Right atrium auricular region (tissue), 2 donors: ENCODE results near the gene CDH2. TPM values are rescaled to one million over a fixed set of nuclear protein-coding genes. Genes with fewer than 3 reads are reported as not detected.

Source experiments
- DNase-seq: peaks from one replicate; pipeline ENCODE4 v3.0.0-alpha.2; 2019; ENCODE audit warnings: low spot score
- H3K27ac ChIP-seq, 2 donors: fragments of 200-600 bp; sonication (generic); 1 replicate in 1 of 2; 2 replicates in 1 of 2; pipeline ENCODE4 v1.5.1; 2016 to 2019
- H3K27me3 ChIP-seq, 2 donors: fragments of 200-600 bp; sonication (generic); one replicate each; pipeline versions ENCODE4 v1.5.1 to v1.6.0; 2017 to 2019
- H3K36me3 ChIP-seq: fragments of 200-600 bp; sonication (generic); one replicate; pipeline ENCODE4 v1.5.1; 2016
- H3K4me1 ChIP-seq, 2 donors: fragments of 200-600 bp; sonication (generic); one replicate each; pipeline versions ENCODE4 v1.5.1 to v1.6.0; 2017 to 2019
- H3K4me3 ChIP-seq, 2 donors: fragments of 200-600 bp; sonication (generic); 1 replicate in 1 of 2; 2 replicates in 1 of 2; pipeline ENCODE4 v1.5.1; 2017 to 2019; ENCODE audit warnings: mild to moderate bottlenecking in 1 of 2, moderate library complexity in 1 of 2
- H3K9me3 ChIP-seq, 2 donors: fragments of 200-600 bp; sonication (generic); one replicate each; pipeline ENCODE4 v1.5.1; 2019
- total RNA-seq, 2 donors: library from RNA; depleted of rRNA; stranded (reverse); fragments of >200 nt; gene quantifications; one replicate each; pipeline ENCODE4 v1.1.0, GENCODE V29; 2016
- TF ChIP-seq, protein P1 (sequence below), 2 donors: fragments of 200-600 bp; sonication (generic); IDR thresholded peaks; one replicate each; pipeline ENCODE4 v1.5.1; 2019; ENCODE audit warnings: antibody characterized with exemption in 2 of 2

The CDH2 gene
- total RNA-seq, 2 donors from 2014 or later = 205 to 269 TPM

DNA sequence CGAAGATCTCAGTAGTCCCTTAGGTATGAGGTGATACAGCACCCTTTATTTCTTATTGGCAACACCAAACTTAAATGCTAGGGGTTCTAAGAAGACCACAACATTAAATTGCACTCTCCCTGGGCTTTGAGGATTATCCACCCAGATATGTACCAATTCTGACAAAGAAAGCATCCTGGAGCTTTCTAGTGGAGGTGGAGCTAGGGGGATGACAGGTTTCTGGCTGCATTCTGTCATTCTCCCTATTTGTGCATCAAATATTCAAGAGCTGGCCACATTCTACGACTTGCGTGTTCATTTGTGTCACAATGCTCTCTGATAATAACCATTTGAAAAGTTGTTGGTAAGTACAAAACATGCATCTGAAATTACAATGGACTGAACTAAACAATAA lies 111.1 kb downstream of the CDH2 start:
- Histone ChIP-seq H3K27ac (peak overlapping the region in 1 of 2 donors; percentile 84), H3K4me3 (no peak overlapping the region), H3K4me1 (peaks cover 0 to 7% of the 10 kb centered on the region in 2 donors), H3K9me3 (no peaks in the 10 kb centered on the region), H3K36me3 (no peaks in the 10 kb centered on the region), H3K27me3 (no peaks in the 10 kb centered on the region)
- TF ChIP-seq, protein P1, sequence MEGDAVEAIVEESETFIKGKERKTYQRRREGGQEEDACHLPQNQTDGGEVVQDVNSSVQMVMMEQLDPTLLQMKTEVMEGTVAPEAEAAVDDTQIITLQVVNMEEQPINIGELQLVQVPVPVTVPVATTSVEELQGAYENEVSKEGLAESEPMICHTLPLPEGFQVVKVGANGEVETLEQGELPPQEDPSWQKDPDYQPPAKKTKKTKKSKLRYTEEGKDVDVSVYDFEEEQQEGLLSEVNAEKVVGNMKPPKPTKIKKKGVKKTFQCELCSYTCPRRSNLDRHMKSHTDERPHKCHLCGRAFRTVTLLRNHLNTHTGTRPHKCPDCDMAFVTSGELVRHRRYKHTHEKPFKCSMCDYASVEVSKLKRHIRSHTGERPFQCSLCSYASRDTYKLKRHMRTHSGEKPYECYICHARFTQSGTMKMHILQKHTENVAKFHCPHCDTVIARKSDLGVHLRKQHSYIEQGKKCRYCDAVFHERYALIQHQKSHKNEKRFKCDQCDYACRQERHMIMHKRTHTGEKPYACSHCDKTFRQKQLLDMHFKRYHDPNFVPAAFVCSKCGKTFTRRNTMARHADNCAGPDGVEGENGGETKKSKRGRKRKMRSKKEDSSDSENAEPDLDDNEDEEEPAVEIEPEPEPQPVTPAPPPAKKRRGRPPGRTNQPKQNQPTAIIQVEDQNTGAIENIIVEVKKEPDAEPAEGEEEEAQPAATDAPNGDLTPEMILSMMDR (IDR thresholded peaks at IDR 0.05) = no peak
- no peak for DNase-seq

DNA sequence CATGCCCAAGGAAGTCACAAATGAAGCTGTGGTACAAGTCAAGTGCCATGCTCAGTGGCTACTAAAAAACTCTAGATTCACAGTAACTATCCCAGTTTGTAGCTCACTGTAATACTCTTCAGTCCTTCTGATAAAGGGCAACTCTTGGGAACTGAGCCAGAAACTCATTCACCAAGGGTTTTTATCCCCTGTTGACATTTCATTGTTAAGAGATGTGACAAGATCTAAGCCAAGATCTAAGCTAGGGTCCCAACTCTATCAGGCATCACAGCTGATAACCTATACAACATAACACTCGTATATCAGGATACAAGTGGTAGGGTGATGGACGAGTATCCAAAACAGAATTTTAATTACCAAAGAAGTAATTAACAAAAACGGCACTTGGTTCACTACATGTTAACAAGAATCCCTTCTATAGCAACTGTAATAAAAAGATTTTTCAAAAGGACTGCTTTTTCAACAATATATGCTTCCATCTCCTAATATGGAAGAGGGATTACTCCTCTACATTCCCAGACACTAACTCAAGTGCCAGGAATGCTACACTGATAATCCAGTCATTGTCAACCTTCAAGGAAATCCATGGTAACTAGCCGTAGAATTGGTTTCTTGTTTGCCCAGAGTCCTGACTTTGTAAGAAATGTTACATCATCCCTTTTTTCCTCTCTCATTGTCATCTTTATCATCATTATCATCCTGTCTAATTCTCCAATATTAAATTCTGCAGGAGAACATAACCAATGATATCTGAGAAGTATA lies 111.7 kb downstream of the CDH2 start:
- no peaks in the 10 kb centered on the region for H3K27me3 ChIP-seq
- no peak for DNase-seq
- H3K36me3 ChIP-seq = no peaks in the 10 kb centered on the region
- H3K9me3 ChIP-seq = no peaks in the 10 kb centered on the region
- H3K27ac ChIP-seq = peak overlapping the region; percentile 29 to 84
- no peak overlapping the region for H3K4me3 ChIP-seq
- TF ChIP-seq, protein P1 (IDR thresholded peaks at IDR 0.05) = no peak
- H3K4me1 ChIP-seq = peaks cover 0 to 7% of the 10 kb centered on the region in 2 donors

DNA sequence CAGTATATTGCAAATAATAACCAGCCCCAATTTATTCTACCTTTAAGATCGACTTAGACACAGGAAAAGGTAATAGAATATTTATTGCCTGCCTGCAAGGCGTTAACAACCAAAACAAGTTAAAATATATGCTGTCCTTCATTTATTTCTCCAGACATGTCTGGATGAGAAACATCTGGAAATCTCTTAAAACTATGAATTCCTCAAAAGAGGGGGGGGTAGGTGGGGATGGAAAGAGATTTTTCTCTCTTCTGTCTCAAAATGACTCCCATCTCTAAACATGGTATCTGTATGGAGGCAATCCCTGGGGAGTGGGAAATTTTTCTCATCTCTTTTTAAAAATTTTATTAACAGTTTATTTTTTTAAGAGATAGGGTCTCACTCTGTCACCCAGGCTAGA lies 113.0 kb downstream of the CDH2 start:
- no peak for DNase-seq
- Histone ChIP-seq H3K27me3 (no peaks in the 10 kb centered on the region), H3K4me3 (no peak overlapping the region), H3K4me1 (peaks cover 0 to 7% of the 10 kb centered on the region in 2 donors), H3K9me3 (no peaks in the 10 kb centered on the region), H3K27ac (peak overlapping the region in 1 of 2 donors; percentile 84), H3K36me3 (no peaks in the 10 kb centered on the region)
- TF ChIP-seq, protein P1 (IDR thresholded peaks at IDR 0.05) = no peak

DNA sequence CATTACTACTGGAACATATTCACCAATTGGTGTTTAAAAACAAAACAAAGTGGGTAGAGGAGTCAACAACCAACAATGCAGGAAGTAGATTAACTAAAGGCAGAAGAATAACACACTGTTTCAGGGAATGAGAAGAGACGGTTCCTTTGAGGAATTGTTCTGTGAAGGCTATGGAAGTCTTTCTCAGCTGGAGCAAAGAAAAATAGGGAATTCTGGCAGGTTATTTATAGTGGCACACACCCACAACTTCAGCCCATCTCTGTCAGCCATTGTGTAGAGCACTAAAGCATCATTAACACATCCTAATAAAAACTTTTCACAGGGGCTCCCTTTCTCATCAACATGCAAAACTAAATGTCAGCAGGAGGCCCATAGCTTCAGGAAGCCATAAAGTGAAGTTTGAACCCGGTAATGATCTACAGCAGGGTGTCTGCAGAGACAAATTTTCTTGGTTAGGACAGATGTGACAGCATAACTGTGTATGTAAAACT lies 113.6 kb downstream of the CDH2 start:
- no peaks in the 10 kb centered on the region for H3K36me3 ChIP-seq
- peaks cover 0 to 7% of the 10 kb centered on the region in 2 donors for H3K4me1 ChIP-seq
- H3K27ac ChIP-seq = peak overlapping the region in 1 of 2 donors; percentile 84
- no peak overlapping the region for H3K4me3 ChIP-seq
- no peaks in the 10 kb centered on the region for H3K27me3 ChIP-seq
- H3K9me3 ChIP-seq = no peaks in the 10 kb centered on the region
- TF ChIP-seq, protein P1 (IDR thresholded peaks at IDR 0.05) = no peak
- DNase-seq = no peak

DNA sequence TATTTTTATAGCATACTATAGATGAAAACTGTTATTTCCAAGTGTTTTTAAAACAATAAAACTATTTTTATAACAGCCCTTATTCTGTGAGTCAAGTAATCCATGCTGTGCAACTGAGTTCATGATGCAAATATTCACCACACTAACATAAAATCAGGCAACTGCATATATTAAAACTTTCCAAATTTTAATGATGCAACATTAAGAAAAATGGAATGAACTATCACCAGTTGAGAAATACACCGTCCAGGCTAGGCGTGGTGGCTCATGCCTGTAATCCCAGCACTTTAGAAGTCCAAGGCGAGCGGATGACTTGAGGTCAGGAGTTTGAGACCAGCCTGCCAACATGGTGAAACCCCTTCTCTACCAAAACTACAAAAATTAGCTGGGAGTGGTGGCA lies 114.5 kb downstream of the CDH2 start:
- no peaks in the 10 kb centered on the region for H3K36me3 ChIP-seq
- no peaks in the 10 kb centered on the region for H3K9me3 ChIP-seq
- peaks cover 0 to 7% of the 10 kb centered on the region in 2 donors for H3K4me1 ChIP-seq
- no peak overlapping the region for H3K27ac ChIP-seq
- DNase-seq = no peak
- no peaks in the 10 kb centered on the region for H3K27me3 ChIP-seq
- TF ChIP-seq, protein P1 (IDR thresholded peaks at IDR 0.05) = no peak
- H3K4me3 ChIP-seq = no peak overlapping the region
